NCI-H345 treated with DMSO at 0.1 percent for 48 hours (cell line): ENCODE results near the gene STX16.

Source experiments
- DNase-seq: peaks from one replicate; lab custom pipeline; 2025; ENCODE audit not compliant: unreplicated experiment; lab: John Stamatoyannopoulos, UW

Gene STX16

DNA sequence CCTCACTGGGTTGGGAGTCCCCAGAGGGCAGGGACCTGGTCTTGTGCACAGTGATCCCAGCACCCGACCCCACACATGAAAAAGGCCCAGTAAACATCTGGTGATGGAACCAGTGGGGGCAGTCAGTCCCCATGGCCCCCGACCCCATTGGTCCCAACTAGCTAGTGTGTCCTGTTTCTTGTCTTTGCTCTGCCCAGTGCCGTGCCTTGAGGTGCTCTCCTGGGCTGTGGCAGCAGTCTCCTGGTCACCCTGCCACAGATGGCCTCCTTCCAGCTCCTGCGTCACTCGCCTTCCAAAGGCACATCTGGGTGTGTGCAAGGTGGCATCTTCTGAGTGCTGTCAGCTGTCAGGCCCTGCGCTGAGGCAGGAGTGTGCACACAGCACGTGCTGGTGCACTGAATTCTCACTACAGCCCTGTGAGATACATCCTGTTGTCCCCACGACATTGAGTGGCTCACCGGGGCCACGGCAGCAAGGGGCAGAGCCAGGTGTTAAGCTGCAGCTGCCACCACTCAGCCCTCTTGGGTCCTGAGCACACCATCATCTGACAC, 45.4 kb downstream of the STX16 start:
- no peak for DNase-seq

DNA sequence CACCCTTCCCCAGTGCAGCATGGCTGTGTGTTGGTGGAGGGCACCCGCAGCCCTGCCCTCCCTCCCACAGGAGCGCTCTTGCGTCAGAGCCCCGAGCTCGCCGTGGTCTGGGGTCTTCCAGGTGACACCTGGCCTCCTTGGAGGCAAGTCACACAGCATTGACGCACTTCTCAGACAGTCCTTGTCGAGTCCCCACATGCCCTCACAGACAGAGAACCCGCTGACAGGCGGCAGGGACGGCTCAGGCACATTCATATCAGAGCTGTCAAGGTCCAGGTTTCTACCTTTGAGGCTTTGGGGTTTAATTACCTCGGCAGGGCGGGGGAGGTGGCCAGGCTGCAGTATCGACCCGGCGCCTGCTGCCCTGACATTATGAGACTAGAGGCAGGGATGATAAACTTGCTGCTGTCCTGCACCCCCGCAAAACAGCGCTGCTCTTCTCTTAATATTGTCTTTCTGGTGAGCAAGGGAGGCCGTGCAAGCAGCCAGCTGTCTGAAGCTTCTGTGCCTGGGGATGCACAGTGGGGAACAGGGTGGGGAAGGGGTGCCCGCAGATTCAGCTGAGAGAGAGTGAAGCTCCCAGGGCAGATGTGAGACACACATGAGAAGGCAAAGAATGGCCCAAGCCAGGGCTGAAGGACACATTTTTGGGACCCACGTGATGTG, 46.3 kb downstream of the STX16 start:
- DNase-seq = no peak

DNA sequence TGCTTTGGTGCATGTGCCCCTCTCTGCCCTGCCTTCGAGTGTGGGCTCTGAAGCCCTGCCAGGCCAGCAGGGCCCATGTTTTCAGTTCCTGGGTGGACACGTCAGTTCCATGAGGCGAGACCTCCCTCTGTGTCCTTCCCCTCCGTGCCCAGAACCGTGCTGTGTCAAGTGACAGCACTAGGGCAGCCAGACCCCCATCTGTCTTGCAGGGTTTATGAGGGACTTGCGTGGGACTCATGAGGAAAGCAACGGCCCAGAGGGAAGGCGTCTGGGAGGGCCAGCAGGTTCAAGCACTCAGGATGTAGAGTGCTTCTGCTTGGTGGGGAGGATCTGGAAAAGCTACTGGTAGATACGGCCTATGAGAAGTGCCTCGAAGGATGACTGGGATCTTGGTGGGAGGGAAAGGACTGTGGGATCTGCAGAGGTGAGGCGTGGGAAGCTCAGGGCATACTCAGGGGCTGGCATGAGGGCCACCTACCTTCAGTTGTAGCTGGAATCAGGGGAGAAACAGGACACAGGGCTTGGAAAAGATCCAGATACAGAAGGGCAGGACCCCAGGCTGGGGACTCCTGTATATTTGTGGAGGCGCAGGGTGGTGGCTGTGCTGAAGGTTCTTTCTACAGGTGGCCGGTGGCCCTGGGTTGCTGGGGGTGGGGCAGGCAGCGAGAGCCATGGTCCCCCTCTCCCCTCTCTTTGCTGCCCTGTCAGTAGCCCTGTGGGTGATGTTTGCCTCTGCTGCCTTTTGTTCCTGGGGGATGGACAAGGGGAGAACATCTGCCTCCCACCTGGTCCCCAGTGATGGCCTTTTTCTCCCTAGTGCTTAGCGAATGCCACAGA, 47.0 kb downstream of the STX16 start:
- DNase-seq = no peak

GRCh38 chr20:58698741-58699622, 47.9 kb downstream of the STX16 start:
- no peak for DNase-seq

- no peak for DNase-seq
These were observed 48.6 kb downstream of the STX16 start for GRCh38 chr20:58699623-58700107.

DNA sequence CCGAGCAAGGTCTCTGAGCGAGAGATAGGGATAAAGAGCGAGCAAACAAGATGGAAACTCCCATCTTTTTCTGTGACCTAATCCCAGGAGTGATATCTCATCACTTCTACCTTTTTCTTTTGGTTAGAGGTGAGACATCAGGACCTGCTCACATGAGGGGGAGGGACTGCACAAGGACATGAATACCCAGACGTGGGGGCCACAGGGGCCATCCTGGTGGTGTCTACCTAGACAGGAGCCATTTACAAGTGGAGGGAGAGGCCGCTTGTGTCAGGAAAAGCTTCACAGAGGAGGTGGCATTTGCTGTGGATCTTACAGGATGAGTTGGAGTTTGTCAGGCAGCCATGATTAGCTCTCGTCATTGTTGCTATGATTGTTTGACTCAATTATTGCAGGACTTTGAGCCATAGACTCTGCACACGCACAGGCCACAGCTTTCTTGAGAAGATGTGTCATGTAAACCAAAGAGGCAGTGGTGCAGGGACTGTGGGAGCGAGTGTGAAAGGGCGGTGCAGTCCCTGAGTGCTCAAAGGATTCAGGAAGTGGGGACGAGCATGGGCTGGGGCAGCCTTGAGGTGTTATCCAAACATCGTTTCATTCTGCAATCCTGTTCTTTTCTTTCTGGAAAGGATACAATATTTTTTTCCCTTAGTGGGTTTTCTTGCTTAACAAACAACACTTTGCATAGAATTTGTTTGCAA, 49.2 kb downstream of the STX16 start:
- no peak for DNase-seq

DNA sequence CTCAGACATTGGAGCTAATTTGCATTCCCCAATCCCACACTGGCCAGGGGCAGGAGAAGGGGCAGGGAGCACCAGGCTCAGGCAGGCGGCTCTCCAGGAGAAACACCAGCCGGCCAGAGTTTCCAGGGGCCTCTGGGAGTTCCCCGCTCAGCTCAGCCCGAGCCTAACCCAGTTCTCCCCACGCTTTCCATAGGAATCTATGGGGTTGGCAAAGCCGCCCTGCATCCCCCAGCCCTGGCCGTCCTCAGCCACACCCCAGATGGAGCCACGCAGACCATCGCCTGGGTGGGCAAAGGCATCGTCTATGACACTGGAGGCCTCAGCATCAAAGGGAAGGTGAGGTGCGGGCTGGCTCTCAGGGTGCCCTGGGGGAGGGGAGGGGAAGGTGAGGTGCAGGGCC, 49.7 kb downstream of the STX16 start:
- DNase-seq = no peak

- DNase-seq = no peak
These were observed 50.5 kb downstream of the STX16 start for GRCh38 chr20:58701431-58702160.

DNA sequence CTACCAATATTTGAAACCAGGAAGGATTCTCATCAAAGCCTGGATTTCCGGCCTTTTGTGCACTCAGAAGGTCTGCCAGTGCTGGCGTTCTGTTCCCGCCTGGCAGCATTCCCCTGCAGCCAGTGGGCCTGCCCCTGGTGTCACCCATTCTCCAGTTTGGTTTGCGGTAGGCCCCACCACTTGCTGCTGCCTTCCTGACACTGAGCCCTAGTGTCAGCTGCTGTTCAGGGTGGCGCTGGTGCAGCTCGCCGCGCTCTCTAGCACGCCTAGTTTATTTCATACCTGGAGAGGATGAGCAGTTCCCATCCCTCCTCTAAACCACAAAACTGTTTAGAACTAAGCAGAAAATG, 51.1 kb downstream of the STX16 start:
- no peak for DNase-seq

DNA sequence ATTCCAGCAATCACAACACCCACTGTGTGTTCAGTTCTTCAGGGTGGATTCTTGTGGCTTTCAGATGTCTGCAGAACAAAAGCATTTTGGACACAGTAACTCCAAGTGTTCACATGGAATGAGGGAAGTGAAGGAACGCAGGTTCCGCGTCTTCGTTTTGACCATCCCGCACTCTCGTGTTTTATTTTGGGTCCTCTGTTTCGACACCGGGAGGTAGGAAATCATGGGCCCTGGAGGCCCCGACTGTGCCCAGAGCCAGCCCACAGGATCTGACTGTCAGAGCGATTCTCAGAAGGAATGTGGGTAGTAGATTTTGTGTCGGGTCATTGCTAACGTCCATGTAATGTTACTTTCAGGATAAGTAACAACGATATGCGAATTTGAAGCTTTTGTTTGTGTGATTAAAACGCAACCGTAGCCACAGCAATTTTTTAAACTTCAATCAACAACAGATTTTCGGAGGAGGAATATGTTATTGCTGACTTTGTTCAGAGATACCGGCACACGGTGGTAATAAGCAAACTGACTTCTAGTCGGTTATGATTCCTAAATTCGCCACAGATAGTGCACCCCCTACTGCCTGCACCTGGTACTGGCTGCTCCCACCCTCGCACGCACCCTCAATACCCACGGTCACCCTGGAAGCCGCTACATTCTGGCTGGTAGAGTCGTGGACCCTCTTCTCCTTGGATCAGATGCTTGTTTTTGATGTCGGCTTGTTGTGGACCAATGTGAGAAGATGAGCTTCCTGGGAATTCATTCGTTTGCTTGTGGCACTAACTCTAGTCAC, 52.0 kb downstream of the STX16 start:
- no peak for DNase-seq

DNA sequence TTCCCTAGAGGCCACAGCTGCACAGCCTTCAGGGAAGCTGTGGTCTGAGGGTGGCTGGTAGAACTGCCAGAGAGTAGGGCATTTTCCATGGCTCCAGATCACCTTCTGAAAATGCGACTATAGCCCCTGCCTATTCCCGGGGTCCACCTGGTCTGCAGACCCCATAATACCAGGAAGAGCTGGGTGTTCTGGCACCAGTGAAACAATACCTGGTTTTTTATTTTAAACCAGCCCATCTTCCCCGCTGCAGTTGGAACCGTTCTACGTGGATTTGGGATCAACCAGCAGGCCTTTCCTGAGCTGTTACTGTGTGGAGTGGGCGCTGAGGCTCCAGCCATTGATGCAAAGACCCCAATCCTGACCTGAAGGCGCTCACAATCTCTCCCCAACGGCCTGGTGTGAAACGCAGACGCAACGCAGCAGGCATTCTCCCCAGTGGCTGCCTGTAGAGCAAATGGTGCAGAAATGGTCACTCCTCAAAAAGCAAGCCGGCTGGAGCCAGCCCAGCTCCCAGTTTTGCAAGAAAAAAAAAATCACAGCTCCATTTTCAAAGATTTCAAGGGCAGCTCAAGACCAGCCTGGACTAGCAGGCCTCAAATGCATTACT, 52.8 kb downstream of the STX16 start:
- no peak for DNase-seq

GRCh38 chr20:58705208-58705926, 54.3 kb downstream of the STX16 start:
- DNase-seq = no peak

- no peak for DNase-seq
These were observed 55.2 kb downstream of the STX16 start for GRCh38 chr20:58706150-58706892.

DNA sequence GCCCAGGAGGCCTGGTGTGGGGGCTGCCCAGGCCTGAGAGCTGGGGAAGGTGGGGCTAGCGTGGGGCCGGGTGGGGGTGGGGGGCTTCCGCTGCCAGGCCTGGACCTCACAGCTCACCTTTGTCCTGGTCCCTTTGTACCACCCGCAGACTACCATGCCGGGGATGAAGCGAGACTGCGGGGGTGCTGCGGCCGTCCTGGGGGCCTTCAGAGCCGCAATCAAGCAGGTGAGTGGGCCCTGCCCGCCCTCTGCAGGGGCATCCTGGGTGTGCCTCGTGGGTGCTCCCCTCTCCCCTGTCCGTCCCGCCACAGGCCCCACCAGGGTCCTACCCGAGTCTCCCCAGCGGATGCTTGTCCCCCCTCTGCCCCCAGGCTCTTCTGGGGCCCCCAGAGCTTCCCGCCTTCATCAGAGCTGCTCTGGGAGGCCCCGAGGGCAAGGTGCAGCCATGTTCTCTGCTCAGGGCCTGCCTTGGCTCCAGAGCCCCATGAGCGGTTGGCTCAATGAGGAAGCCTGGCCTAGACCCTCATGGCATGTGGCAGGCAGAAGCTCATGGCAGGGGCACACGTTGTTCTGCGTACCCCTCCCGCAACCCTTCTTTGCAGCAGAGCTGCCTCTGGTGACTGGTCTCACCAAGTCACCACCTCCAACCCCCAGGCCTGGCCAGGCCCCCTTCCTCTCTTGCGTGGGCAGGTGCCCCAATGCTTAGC, 56.0 kb downstream of the STX16 start:
- no peak for DNase-seq

DNA sequence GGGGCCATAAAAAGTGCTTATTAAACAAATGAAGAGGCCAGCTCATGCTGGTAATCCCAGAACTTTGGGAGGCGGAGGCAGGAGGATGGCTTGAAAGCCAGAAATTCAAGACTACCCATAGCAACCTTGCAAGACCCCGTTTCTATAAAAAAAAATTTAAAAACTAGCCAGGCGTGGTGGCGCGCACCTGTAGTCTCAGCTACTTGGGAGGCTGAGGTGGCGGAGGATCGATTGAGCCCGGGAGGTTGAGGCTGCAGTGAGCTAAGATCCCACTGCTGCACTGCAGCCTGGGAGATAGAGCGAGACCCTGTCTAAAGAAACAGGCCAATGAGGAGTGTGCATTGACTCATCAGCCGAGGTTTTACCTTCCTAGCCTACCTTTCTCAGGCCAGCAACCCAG, 56.7 kb downstream of the STX16 start:
- no peak for DNase-seq

DNA sequence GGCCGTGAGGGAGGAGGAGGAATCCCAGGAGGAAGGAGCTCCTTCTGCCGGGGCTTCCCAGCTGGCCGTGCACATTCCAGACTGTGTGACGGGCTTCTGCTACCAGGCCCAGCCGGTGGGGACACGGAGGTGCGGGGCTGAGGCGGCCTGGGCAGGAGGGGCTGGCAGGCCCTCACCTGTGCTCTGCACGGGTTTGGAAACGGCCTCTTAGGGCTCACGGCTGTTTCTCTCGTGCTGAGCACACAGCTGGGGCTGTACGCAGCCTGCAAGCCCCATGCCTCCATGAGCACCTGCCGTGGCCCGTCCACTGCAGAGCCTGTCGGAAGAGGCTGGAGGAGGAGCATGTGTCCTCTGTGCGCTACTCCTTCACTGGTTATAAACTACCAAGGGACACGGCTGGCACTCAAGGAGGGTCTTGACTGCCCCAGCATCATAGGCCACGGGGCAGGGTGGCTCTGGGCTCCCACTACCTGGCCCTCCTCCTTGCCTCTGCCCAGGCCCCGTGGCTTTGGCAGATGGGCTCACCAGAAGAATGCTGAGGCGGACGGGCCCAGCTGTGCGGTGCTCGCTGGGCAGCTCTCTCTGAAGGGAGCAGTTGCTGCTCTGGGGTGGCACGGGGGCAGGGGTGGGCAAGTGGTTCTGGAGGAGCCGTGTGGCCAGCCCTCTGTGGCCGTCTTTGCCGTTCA, 57.3 kb downstream of the STX16 start:
- no peak for DNase-seq
